Spleen (tissue), 7 donors: Measurements from ENCODE around the gene ZNF500.

Experiments used
- POLR2A ChIP-seq, 3 donors: fragments of 450-650 bp; IDR thresholded peaks; one replicate each; pipeline ENCODE4 v1.5.1; 2017; ENCODE audit warnings: antibody characterized with exemption in 3 of 3, mild to moderate bottlenecking in 1 of 3
- TF ChIP-seq, protein P1 (sequence below), 11 experiments: fragments of 200-600 bp in 7 of 11; fragments of 450-650 bp in 4 of 11; sonication (generic) in 4 of 11; IDR thresholded peaks in 8 of 11; conservative IDR thresholded peaks in 3 of 11; 1 replicate in 7 of 11; 2 replicates in 4 of 11; pipeline versions ENCODE4 v1.4.0 to v1.8.0; 2016 to 2021; ENCODE audit warnings: antibody characterized with exemption in 11 of 11, inconsistent platforms in 4 of 11, mild to moderate bottlenecking in 1 of 11
- donor health status: DM: no; HTN: no; CAD: no; lungs with moderate emphysema.
- donor health status: DM: no; HTN: no; CAD: no.
- donor health status: DM: no; HTN: no; CAD: no.

DNA sequence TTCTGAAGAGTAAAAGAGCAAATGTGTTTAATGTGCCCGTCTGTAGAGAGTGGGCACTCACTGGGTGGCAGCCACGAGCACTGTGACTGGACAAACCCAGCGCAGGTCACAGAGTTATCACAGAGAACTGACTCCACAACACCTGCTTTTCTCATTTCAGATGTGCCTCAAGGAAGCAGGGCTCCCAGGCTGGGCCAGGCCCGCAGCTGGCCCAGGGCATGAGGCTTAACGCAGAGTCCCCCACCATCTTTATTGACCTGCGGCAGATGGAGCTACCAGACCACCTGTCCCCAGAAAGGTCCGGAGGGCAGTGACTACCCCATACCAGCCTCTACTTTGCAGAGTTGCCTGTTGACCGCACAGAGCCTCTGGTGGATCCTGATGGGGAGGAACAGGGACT, 20.7 kb downstream of the ZNF500 start:
- no peak for TF ChIP-seq POLR2A (IDR thresholded peaks at IDR 0.05)
- TF ChIP-seq, protein P1, sequence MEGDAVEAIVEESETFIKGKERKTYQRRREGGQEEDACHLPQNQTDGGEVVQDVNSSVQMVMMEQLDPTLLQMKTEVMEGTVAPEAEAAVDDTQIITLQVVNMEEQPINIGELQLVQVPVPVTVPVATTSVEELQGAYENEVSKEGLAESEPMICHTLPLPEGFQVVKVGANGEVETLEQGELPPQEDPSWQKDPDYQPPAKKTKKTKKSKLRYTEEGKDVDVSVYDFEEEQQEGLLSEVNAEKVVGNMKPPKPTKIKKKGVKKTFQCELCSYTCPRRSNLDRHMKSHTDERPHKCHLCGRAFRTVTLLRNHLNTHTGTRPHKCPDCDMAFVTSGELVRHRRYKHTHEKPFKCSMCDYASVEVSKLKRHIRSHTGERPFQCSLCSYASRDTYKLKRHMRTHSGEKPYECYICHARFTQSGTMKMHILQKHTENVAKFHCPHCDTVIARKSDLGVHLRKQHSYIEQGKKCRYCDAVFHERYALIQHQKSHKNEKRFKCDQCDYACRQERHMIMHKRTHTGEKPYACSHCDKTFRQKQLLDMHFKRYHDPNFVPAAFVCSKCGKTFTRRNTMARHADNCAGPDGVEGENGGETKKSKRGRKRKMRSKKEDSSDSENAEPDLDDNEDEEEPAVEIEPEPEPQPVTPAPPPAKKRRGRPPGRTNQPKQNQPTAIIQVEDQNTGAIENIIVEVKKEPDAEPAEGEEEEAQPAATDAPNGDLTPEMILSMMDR (IDR thresholded peaks at IDR 0.05 in 8 of 11, conservative IDR thresholded peaks at IDR 0.05 in 3 of 11): no peak
